ENCODE results near the gene SYCP2L.

DNA sequence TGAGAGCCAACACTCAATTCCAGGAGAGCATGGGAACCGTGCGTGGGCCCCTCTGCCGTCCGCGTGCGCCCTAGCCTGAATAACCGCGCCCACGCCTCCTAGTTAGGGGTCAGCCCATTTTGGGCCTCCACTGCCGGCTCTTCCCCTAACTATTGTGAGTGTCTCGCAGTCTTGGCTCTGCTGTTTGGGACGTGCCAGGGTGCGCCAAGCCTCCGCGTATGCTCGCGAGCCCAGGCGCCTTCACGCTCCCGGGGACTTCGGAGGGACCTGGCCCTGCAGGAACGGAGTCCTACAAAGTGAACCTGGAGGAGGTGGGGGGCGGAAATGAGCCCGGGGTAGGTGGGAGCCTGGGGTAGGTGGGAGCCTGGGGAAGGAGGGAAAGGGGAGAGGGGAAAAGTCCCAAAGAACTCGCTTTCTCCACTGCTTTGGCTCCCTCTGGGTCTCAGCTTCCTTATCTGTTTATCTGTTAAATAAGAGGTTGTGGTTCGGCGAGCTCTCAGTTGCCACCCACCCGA is 4.1 kb upstream of the SYCP2L start:
- TF ChIP-seq, protein P1, sequence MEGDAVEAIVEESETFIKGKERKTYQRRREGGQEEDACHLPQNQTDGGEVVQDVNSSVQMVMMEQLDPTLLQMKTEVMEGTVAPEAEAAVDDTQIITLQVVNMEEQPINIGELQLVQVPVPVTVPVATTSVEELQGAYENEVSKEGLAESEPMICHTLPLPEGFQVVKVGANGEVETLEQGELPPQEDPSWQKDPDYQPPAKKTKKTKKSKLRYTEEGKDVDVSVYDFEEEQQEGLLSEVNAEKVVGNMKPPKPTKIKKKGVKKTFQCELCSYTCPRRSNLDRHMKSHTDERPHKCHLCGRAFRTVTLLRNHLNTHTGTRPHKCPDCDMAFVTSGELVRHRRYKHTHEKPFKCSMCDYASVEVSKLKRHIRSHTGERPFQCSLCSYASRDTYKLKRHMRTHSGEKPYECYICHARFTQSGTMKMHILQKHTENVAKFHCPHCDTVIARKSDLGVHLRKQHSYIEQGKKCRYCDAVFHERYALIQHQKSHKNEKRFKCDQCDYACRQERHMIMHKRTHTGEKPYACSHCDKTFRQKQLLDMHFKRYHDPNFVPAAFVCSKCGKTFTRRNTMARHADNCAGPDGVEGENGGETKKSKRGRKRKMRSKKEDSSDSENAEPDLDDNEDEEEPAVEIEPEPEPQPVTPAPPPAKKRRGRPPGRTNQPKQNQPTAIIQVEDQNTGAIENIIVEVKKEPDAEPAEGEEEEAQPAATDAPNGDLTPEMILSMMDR (conservative IDR thresholded peaks at IDR 0.05): no peak
- TF ChIP-seq ZFX (IDR thresholded peaks at IDR 0.05): no peak

All from C4-2B (cell line).